ENCODE results near the gene RBBP5. TPM values are rescaled to one million over a fixed set of nuclear protein-coding genes. Genes with fewer than 3 reads are reported as not detected.

The RBBP5 gene
- total and polyA plus RNA-seq, 2 of the 4 experiments (the other 2 are of a cell fraction) = 7.3 to 37.5 TPM

DNA sequence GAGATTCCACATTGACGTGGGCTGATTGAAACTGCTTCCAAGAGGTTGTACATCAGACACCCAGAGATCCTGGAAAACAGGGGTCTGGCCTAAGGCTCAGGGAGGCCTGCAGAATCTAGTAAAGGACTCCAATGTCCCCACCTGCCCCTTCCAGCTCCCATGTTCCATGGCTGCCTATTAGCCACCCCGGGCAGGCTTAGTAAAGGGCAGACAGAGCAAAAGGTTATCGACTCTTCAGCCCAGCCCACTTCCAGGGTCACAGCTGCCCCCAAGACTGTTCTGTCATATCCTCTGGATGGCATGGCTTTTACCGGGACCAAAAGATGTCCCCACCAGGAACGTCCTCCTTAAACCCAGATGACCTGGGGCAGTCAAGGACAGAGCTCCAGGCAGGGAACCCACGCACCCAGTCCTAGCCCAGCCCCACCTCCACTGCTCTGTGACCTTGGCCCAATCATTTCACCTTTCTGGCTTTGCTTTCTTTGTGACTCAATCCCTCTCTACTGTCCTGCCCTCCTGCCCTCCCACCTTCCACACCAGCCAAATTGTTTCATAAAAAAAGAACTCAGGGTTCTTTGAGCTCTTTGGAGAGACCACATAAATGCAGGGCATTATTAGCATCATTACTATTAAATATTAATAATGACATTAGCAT, 83.5 kb downstream of the RBBP5 start:
- Histone ChIP-seq H2BK120ac (ENCODE audit: low read depth, low read length) (no peak overlapping the region), H4K91ac (ENCODE audit: insufficient read depth, low read depth, low read length) (no peak overlapping the region), H4K8ac (ENCODE audit: low read depth in 2 of 2, low read length in 2 of 2) (no peak overlapping the region), H3K23ac (ENCODE audit: low read depth, low read length) (no peak overlapping the region), H2AK9ac (replicated peaks; ENCODE audit: low read depth, low read length, poor library complexity) (no peak overlapping the region), H3K9me3 (ENCODE audit: control insufficient read depth, insufficient read depth, low read length) (no peaks in the 10 kb centered on the region), H3K14ac (replicated peaks; ENCODE audit: low read depth, low read length) (no peak overlapping the region), H3K9ac (ENCODE audit: low read depth, low read length) (no peak overlapping the region), H3K27me3 (ENCODE audit: control insufficient read depth, insufficient read depth, low read length) (peaks cover 25% of the 10 kb centered on the region), H3K4me1 (ENCODE audit: control insufficient read depth, insufficient read depth, low read length) (no peaks in the 10 kb centered on the region), H4K5ac (ENCODE audit: low read depth, low read length) (no peak overlapping the region), H2AK5ac (ENCODE audit: low read depth, low read length) (no peak overlapping the region), H3K4ac (ENCODE audit: low read depth, low read length) (no peak overlapping the region), H3K27ac (ENCODE audit: insufficient read depth, low read length) (no peak overlapping the region), H2BK20ac (ENCODE audit: low read depth, low read length) (no peak overlapping the region), H3K9me1 (ENCODE audit: insufficient read depth, low read length) (no peaks in the 10 kb centered on the region), H3K56ac (ENCODE audit: extremely low read depth, insufficient read depth, low read length) (no peak overlapping the region), H3K4me2 (ENCODE audit: low read depth, low read length) (no peak overlapping the region), H2AFZ (replicated peaks; ENCODE audit: low read length, poor library complexity) (no peak overlapping the region), H3K4me3 (ENCODE audit: insufficient read depth, low read depth, low read length) (no peak overlapping the region), H3K18ac (ENCODE audit: low read depth, low read length) (no peak overlapping the region), H4K20me1 (ENCODE audit: insufficient read depth, low read length) (no peaks in the 10 kb centered on the region), H3K79me1 (ENCODE audit: low read depth in 1 of 2, low read length in 2 of 2) (no peaks in the 10 kb centered on the region), H2BK15ac (ENCODE audit: low read depth, low read length) (no peak overlapping the region), H3K36me3 (ENCODE audit: control insufficient read depth, insufficient read depth, low read length) (no peaks in the 10 kb centered on the region), H2BK5ac (ENCODE audit: low read depth, low read length, poor library complexity, severe bottlenecking) (no peak overlapping the region)
- ATAC-seq (ENCODE audit: low read depth) (no peak), DNase-seq (no peak)
- no TSS peak for BruUV-seq (replicated peaks)
- TF ChIP-seq CEBPB (IDR thresholded peaks at IDR 0.05; ENCODE audit: low read depth, low read length) (no peak), NFE2L2 (IDR thresholded peaks at IDR 0.05; ENCODE audit: low read depth, low read length) (no peak), CHD1 (IDR thresholded peaks at IDR 0.05; ENCODE audit: low read depth, low read length) (no peak), RFX5 (IDR thresholded peaks at IDR 0.05; ENCODE audit: low read depth, low read length) (no peak), MAZ (IDR thresholded peaks at IDR 0.05; ENCODE audit: borderline replicate concordance, low read depth, low read length) (no peak), BHLHE40 (IDR thresholded peaks at IDR 0.05; ENCODE audit: low read depth, low read length) (no peak)
- TF ChIP-seq, protein P1, sequence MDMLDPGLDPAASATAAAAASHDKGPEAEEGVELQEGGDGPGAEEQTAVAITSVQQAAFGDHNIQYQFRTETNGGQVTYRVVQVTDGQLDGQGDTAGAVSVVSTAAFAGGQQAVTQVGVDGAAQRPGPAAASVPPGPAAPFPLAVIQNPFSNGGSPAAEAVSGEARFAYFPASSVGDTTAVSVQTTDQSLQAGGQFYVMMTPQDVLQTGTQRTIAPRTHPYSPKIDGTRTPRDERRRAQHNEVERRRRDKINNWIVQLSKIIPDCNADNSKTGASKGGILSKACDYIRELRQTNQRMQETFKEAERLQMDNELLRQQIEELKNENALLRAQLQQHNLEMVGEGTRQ (IDR thresholded peaks at IDR 0.05; ENCODE audit: low read depth, low read length) = no peak
- ChIA-PET POLR2A (ENCODE audit: unreplicated experiment) (no interaction called here), CTCF (no interaction called here)
- dilution Hi-C loops (cut with HindIII; ENCODE audit: low sequenced_read_pairs, unreplicated experiment) = no loop called here
- intact Hi-C loops (cut with micrococcal nuclease) = no loop called here
- in situ Hi-C loops (cut with MboI; ENCODE audit: low sequenced_read_pairs) = no loop called here
- 35% methylated on average over 6 of the region's 6 CpGs; no CpG with 5 or more reads in 1 of the 2 experiments for WGBS, 2 experiments (ENCODE audit: extremely low coverage in 2 of 2, insufficient read length in 1 of 2)

Data from IMR-90 (cell line).